OCI-LY1 (cell line): ENCODE results near the gene MMP10.
A peak's percentile ranks its signal among the peaks of the same experiment; 100 is the strongest.

Source experiments
- CTCF ChIP-seq: fragments of 200-600 bp; sonication (generic), shearing (Covaris generic); IDR thresholded peaks from 2 replicates; pipeline ENCODE4 v1.5.1; 2017; ENCODE audit warnings: mild to moderate bottlenecking, antibody characterized with exemption, low read length, moderate library complexity, mixed read lengths
- EZH2 ChIP-seq: fragments of 200-600 bp; sonication (generic), shearing (Covaris generic); IDR thresholded peaks from 2 replicates; pipeline ENCODE4 v1.8.0; 2017; ENCODE audit warnings: borderline replicate concordance, mixed run types, mild to moderate bottlenecking, antibody characterized with exemption, low read length, moderate library complexity, mixed read lengths

- TF ChIP-seq CTCF: peak; percentile 97
- TF ChIP-seq EZH2: no peak
Measured at GRCh38 chr11:102733232-102733875, 47.1 kb downstream of the MMP10 start.
